DOHH2 (cell line): ENCODE data around the gene SPATA13.
"Not testable (repeated sequence)": the region's sequence is repeated elsewhere in the genome, so short reads cannot be mapped to it uniquely, and the experiment has no call there.

Experiments used
- H3F3A ChIP-seq: fragments of 200-600 bp; sonication (generic), shearing (Covaris generic); 2 replicates; pipeline ENCODE4 v1.6.0; 2016; ENCODE audit warnings: antibody characterized with exemption, mild to moderate bottlenecking; ENCODE audit not compliant: control insufficient read depth, insufficient read depth
- H3K27ac ChIP-seq: fragments of 200-600 bp; sonication (generic); 2 replicates; pipeline ENCODE4 v1.5.1; 2014; ENCODE audit warnings: low read depth, mild to moderate bottlenecking, low read length, moderate library complexity
- H3K27me3 ChIP-seq: fragments of 200-600 bp; sonication (generic); 2 replicates; pipeline ENCODE4 v1.6.1; 2014; ENCODE audit warnings: mild to moderate bottlenecking, low read length, mixed read lengths; ENCODE audit not compliant: control insufficient read depth
- H3K36me3 ChIP-seq: fragments of 200-600 bp; sonication (generic); 2 replicates; pipeline ENCODE4 v1.6.1; 2014; ENCODE audit warnings: mild to moderate bottlenecking, low read length, moderate library complexity, mixed read lengths; ENCODE audit not compliant: control insufficient read depth
- H3K4me1 ChIP-seq: fragments of 200-600 bp; sonication (generic); 2 replicates; pipeline ENCODE4 v1.6.1; 2014; ENCODE audit warnings: mild to moderate bottlenecking, low read length, mixed read lengths; ENCODE audit not compliant: control insufficient read depth
- H3K4me2 ChIP-seq: fragments of 200-600 bp; sonication (generic); 2 replicates; pipeline ENCODE4 v1.6.0; 2014; ENCODE audit warnings: mild to moderate bottlenecking, low read length, moderate library complexity
- H3K4me3 ChIP-seq: fragments of 200-600 bp; sonication (generic); 2 replicates; pipeline ENCODE4 v1.5.1; 2014; ENCODE audit warnings: mild to moderate bottlenecking, low read length, mixed read lengths
- H3K79me2 ChIP-seq: fragments of 200-600 bp; sonication (generic); 2 replicates; pipeline ENCODE4 v1.6.1; 2014; ENCODE audit warnings: mild to moderate bottlenecking, low read length, mixed read lengths; ENCODE audit not compliant: control insufficient read depth
- H3K9me2 ChIP-seq: fragments of 200-600 bp; sonication (generic); replicated peaks from 2 replicates; pipeline ENCODE4 v1.6.1; 2014; ENCODE audit warnings: mild to moderate bottlenecking, low read length, mixed read lengths; ENCODE audit not compliant: control insufficient read depth
- H3K9me3 ChIP-seq: fragments of 200-600 bp; sonication (generic); 2 replicates; pipeline ENCODE4 v1.6.1; 2014; ENCODE audit warnings: antibody characterized with exemption, low read length, mixed read lengths; ENCODE audit not compliant: control insufficient read depth, insufficient read depth
- H4K20me1 ChIP-seq: fragments of 200-600 bp; sonication (generic); 2 replicates; pipeline ENCODE4 v1.6.0; 2014; ENCODE audit warnings: low read depth, mild to moderate bottlenecking, antibody characterized with exemption, low read length, moderate library complexity; ENCODE audit not compliant: control insufficient read depth, insufficient read depth
- EZH2phosphoT487 ChIP-seq: fragments of 200-600 bp; sonication (generic); IDR thresholded peaks from 2 replicates; pipeline ENCODE4 v1.6.1; 2017; ENCODE audit warnings: borderline replicate concordance, mild to moderate bottlenecking, antibody characterized with exemption, low read length, moderate library complexity, mixed read lengths
- TF ChIP-seq, protein P1 (sequence below): fragments of 200-600 bp; sonication (generic); IDR thresholded peaks from one replicate; pipeline ENCODE4 v1.5.1; 2014; ENCODE audit warnings: antibody characterized with exemption, mild to moderate bottlenecking, low read depth, low read length; ENCODE audit not compliant: poor library complexity, severe bottlenecking

SPATA13 gene

DNA sequence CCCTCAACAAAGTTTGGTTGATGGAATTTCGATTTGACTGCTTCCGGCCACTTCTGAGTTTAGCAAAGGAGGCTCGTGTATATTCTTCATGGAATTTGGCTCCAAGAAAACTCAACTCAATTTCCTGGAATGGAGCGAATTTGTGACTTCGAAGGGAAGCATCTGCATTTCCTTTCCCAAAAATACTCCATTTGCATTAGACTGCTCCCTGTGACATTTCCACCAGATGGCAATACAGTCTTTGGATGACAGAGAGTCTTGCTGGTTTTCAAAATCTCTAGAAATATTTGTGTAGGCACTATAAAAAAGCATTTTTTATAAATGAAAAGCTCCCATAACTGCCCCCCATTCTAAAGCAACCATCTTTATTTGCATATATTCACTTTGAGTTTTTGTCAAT is 152.9 kb downstream of the SPATA13 start:
- Histone ChIP-seq H3K4me3 (no peak overlapping the region), H3K4me1 (no peaks in the 10 kb centered on the region), H3K9me2 (no peaks in the 10 kb centered on the region), H3F3A (no peaks in the 10 kb centered on the region), H3K9me3 (no peaks in the 10 kb centered on the region), H3K27ac (no peak overlapping the region), H3K4me2 (no peak overlapping the region), H3K27me3 (no peaks in the 10 kb centered on the region), H3K79me2 (no peaks in the 10 kb centered on the region), H3K36me3 (no peaks in the 10 kb centered on the region), H4K20me1 (no peaks in the 10 kb centered on the region)
- TF ChIP-seq EZH2phosphoT487, result no peak
- TF ChIP-seq, protein P1, sequence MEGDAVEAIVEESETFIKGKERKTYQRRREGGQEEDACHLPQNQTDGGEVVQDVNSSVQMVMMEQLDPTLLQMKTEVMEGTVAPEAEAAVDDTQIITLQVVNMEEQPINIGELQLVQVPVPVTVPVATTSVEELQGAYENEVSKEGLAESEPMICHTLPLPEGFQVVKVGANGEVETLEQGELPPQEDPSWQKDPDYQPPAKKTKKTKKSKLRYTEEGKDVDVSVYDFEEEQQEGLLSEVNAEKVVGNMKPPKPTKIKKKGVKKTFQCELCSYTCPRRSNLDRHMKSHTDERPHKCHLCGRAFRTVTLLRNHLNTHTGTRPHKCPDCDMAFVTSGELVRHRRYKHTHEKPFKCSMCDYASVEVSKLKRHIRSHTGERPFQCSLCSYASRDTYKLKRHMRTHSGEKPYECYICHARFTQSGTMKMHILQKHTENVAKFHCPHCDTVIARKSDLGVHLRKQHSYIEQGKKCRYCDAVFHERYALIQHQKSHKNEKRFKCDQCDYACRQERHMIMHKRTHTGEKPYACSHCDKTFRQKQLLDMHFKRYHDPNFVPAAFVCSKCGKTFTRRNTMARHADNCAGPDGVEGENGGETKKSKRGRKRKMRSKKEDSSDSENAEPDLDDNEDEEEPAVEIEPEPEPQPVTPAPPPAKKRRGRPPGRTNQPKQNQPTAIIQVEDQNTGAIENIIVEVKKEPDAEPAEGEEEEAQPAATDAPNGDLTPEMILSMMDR, result peak; percentile 12

DNA sequence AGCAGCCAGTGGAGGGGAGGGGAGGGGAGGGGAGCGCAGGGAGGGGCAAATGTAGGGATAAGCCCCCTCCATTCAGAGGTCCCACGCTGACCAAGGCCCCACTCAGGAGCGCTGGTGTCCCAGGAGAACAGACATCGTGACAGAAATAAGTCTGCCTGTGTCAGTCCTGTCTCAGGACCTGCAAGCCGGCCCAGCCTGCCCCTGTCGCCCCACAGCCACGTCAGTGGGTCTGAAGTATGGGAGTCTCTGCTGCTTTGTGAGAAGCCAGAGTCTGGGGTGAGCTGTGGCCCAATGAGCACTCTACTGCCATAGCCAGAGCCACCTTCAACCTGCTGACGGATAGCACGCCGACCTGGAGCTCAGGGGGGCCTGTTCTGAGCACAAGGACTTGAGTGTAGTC is 157.3 kb downstream of the SPATA13 start:
- H3K27me3 ChIP-seq, H3K4me3 ChIP-seq, H3K4me2 ChIP-seq, H3K4me1 ChIP-seq, H3K9me2 ChIP-seq, H3K9me3 ChIP-seq, H4K20me1 ChIP-seq, H3K36me3 ChIP-seq, H3K27ac ChIP-seq, H3K79me2 ChIP-seq, H3F3A ChIP-seq: not testable (repeated sequence)

DNA sequence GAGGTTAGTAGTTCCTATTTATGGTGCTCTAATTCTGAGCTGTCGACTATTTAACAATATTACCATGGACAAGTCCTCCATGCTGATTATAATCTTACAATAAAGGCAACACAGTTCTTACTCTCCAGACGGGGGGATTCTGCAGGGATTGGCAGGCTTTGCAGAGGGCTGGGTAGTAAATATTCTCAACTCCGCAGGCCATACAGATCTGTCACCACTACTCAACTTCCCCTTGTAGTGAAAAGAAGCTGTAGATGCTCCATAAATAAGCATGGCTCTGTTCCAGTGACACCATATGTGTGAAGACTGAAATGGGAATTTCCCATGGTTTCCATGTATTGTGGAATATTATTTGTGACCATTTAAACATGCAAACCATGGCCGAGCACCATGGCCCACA is 158.4 kb downstream of the SPATA13 start:
- H3K4me3 ChIP-seq, H4K20me1 ChIP-seq, H3K79me2 ChIP-seq, H3K27ac ChIP-seq, H3K36me3 ChIP-seq, H3K4me1 ChIP-seq, H3K9me3 ChIP-seq, H3F3A ChIP-seq, H3K9me2 ChIP-seq, H3K4me2 ChIP-seq, H3K27me3 ChIP-seq: not testable (repeated sequence)

DNA sequence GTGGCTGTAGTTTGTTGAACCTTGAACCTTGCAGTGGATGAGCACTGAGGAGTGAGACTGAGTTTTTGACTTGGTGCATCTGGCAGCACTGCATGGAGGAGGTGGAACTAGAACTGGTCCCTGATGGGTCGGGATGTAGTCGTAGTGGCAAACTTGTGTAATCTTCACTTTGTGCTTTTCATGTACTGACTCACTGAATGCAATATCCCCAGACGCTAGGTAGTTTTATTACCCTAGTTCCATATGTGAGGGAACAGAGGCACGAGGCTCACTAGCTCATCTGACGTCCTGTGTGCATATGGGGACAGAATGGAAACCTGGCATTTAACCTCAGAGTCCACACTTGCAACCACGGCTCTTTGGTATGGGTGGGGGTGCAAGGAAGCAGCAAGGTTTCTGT is 159.1 kb downstream of the SPATA13 start:
- not testable (repeated sequence) for H3K27me3 ChIP-seq, H3F3A ChIP-seq, H3K9me3 ChIP-seq, H3K27ac ChIP-seq, H3K4me3 ChIP-seq, H4K20me1 ChIP-seq, H3K4me1 ChIP-seq, H3K79me2 ChIP-seq, H3K4me2 ChIP-seq, H3K9me2 ChIP-seq, H3K36me3 ChIP-seq

DNA sequence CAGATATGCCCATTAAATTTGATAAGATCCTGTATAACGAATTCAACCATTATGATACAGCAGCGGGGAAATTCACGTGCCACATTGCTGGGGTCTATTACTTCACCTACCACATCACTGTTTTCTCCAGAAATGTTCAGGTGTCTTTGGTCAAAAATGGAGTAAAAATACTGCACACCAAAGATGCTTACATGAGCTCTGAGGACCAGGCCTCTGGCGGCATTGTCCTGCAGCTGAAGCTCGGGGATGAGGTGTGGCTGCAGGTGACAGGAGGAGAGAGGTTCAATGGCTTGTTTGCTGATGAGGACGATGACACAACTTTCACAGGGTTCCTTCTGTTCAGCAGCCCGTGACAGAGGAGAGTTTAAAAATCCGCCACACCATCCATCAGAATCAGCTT is 160.9 kb downstream of the SPATA13 start:
- not testable (repeated sequence) for H3K9me2 ChIP-seq, H3K27me3 ChIP-seq, H3K4me1 ChIP-seq, H3K36me3 ChIP-seq, H3K79me2 ChIP-seq, H4K20me1 ChIP-seq, H3F3A ChIP-seq, H3K27ac ChIP-seq, H3K4me3 ChIP-seq, H3K9me3 ChIP-seq, H3K4me2 ChIP-seq
